GM11168 (cell line): ENCODE data around the gene SYPL1.

Experiments used
- in situ Hi-C: fragments of 300-500 bp; cut with MboI; formaldehyde crosslinking; loops from one replicate; pipeline ENCODE4 v1.12.0; 2022; ENCODE audit warnings: low sequenced_read_pairs; ENCODE audit not compliant: unreplicated experiment

Gene SYPL1

GRCh38 chr7:106069471-106070200 is 42.5 kb downstream of the SYPL1 start:
- in situ Hi-C loops = no loop called here

GRCh38 chr7:106068986-106069385 is 43.1 kb downstream of the SYPL1 start:
- in situ Hi-C loops = no loop called here

GRCh38 chr7:106068538-106068961 is 43.6 kb downstream of the SYPL1 start:
- in situ Hi-C loops = no loop called here

- in situ Hi-C loops = no loop called here
These were observed 44.4 kb downstream of the SYPL1 start for GRCh38 chr7:106067678-106068077.

GRCh38 chr7:106065575-106066500 is 46.3 kb downstream of the SYPL1 start:
- in situ Hi-C loops = no loop called here

GRCh38 chr7:106064771-106065574 is 47.1 kb downstream of the SYPL1 start:
- in situ Hi-C loops = loop anchor here (5.0 kb wide), 1 partner anchor 87 kb away; no protein-coding TSS in a partner anchor

GRCh38 chr7:106064316-106064715 is 47.8 kb downstream of the SYPL1 start:
- in situ Hi-C loops = loop anchor here (5.0 kb wide), 1 partner anchor 88 kb away; no protein-coding TSS in a partner anchor

GRCh38 chr7:106063692-106064091 is 48.4 kb downstream of the SYPL1 start:
- in situ Hi-C loops = loop anchor here (5.0 kb wide), 1 partner anchor 89 kb away; no protein-coding TSS in a partner anchor

GRCh38 chr7:106063024-106063423 is 49.1 kb downstream of the SYPL1 start:
- in situ Hi-C loops = loop anchor here (5.0 kb wide), 1 partner anchor 89 kb away; no protein-coding TSS in a partner anchor

GRCh38 chr7:106062521-106062931 is 49.6 kb downstream of the SYPL1 start:
- in situ Hi-C loops = loop anchor here (5.0 kb wide), 1 partner anchor 90 kb away; no protein-coding TSS in a partner anchor

GRCh38 chr7:106062006-106062405 is 50.1 kb downstream of the SYPL1 start:
- in situ Hi-C loops = loop anchor here (5.0 kb wide), 1 partner anchor 90 kb away; no protein-coding TSS in a partner anchor

GRCh38 chr7:106061301-106061979 is 50.7 kb downstream of the SYPL1 start:
- in situ Hi-C loops = loop anchor here (5.0 kb wide), 1 partner anchor 91 kb away; no protein-coding TSS in a partner anchor

- in situ Hi-C loops = loop anchor here (5.0 kb wide), 1 partner anchor 92 kb away; no protein-coding TSS in a partner anchor
These were observed 51.7 kb downstream of the SYPL1 start for GRCh38 chr7:106060394-106060920.

- in situ Hi-C loops = no loop called here
These were observed 52.6 kb downstream of the SYPL1 start for GRCh38 chr7:106059556-106059955.

GRCh38 chr7:106058928-106059324 is 53.2 kb downstream of the SYPL1 start:
- in situ Hi-C loops = no loop called here

GRCh38 chr7:106057962-106058927 is 53.9 kb downstream of the SYPL1 start:
- in situ Hi-C loops = no loop called here

GRCh38 chr7:106057204-106057961 is 54.7 kb downstream of the SYPL1 start:
- in situ Hi-C loops = no loop called here
